Stomach (tissue), 4 donors: Measurements from ENCODE around the gene NELL1.

ENCODE experiments used
- CTCF ChIP-seq, 7 experiments: fragments of 450-650 bp in 4 of 7; fragments of 200-600 bp in 3 of 7; sonication (generic) in 3 of 7; IDR thresholded peaks; one replicate each; pipeline ENCODE4 v1.5.1; 2016 to 2019; ENCODE audit warnings: antibody characterized with exemption in 7 of 7, control low read depth in 2 of 7, mild to moderate bottlenecking in 1 of 7
- EP300 ChIP-seq: sonication (generic); formaldehyde crosslinking; IDR thresholded peaks from one replicate; pipeline ENCODE4 v1.6.1; 2017; ENCODE audit warnings: antibody characterized with exemption

- TF ChIP-seq CTCF (IDR thresholded peaks at IDR 0.05) (no peak), EP300 (no peak)
Measured at GRCh38 chr11:20668844-20669819, at the start of gene NELL1.
